Keratinocyte (primary cell): ENCODE data around the gene AKAP13. TPM values are rescaled to one million over a fixed set of nuclear protein-coding genes. Genes with fewer than 3 reads are reported as not detected.

ENCODE experiments used
- DNase-seq: peaks from one replicate; pipeline ENCODE4 v3.0.0-alpha.2; 2011; ENCODE audit warnings: low read depth, missing footprints, low spot score
- FAIRE-seq: peaks from 2 replicates; lab custom pipeline; 2011; peaks lifted over from hg19 to GRCh38; lab: Jason Lieb, UNC
- H2AFZ ChIP-seq: 2 replicates; pipeline ENCODE4 v1.6.0; 2012; ENCODE audit warnings: low read length, control low read depth, inconsistent platforms; ENCODE audit not compliant: control insufficient read depth
- H3K27ac ChIP-seq: 2 replicates; pipeline ENCODE4 v1.5.1; 2011; ENCODE audit warnings: low read length; ENCODE audit not compliant: control insufficient read depth, insufficient read depth
- H3K27me3 ChIP-seq: 3 replicates; pipeline ENCODE4 v1.6.0; 2011; ENCODE audit warnings: low read length; ENCODE audit not compliant: control insufficient read depth, insufficient read depth; ENCODE audit errors: extremely low read depth
- H3K36me3 ChIP-seq, 2 experiments: 2 replicates in 1 of 2; 3 replicates in 1 of 2; pipeline ENCODE4 v1.5.1; 2011; ENCODE audit warnings: low read length in 2 of 2, mild to moderate bottlenecking in 1 of 2; ENCODE audit not compliant: control insufficient read depth in 2 of 2, insufficient read depth in 2 of 2; ENCODE audit errors: extremely low read depth in 1 of 2
- H3K4me1 ChIP-seq: 3 replicates; pipeline ENCODE4 v1.5.1; 2011; ENCODE audit warnings: low read length; ENCODE audit not compliant: control insufficient read depth, insufficient read depth; ENCODE audit errors: extremely low read depth
- H3K4me2 ChIP-seq: 3 replicates; pipeline ENCODE4 v1.6.0; 2011; ENCODE audit warnings: low read depth, low read length; ENCODE audit not compliant: control insufficient read depth, insufficient read depth; ENCODE audit errors: extremely low read depth
- H3K4me3 ChIP-seq, 3 experiments: fragments of 200-600 bp in 1 of 3; sonication (generic) in 1 of 3; 2 replicates in 2 of 3; 3 replicates in 1 of 3; pipeline ENCODE4 v1.5.1; 2011 to 2016; ENCODE audit warnings: low read length in 3 of 3, mild to moderate bottlenecking in 3 of 3, control low read depth in 2 of 3, inconsistent platforms in 1 of 3, low read depth in 1 of 3, mixed read lengths in 1 of 3, mixed run types in 1 of 3, moderate library complexity in 1 of 3; ENCODE audit not compliant: control insufficient read depth in 2 of 3, insufficient read depth in 2 of 3; ENCODE audit errors: extremely low read depth in 1 of 3
- H3K79me2 ChIP-seq: 2 replicates; pipeline ENCODE4 v1.6.0; 2012; ENCODE audit warnings: low read length; ENCODE audit not compliant: control insufficient read depth, insufficient read depth
- H3K9ac ChIP-seq: 3 replicates; pipeline ENCODE4 v1.6.0; 2011; ENCODE audit warnings: low read length; ENCODE audit not compliant: control insufficient read depth, insufficient read depth; ENCODE audit errors: extremely low read depth
- H3K9me1 ChIP-seq: 3 replicates; pipeline ENCODE4 v1.6.0; 2011; ENCODE audit warnings: low read length; ENCODE audit not compliant: control insufficient read depth, insufficient read depth; ENCODE audit errors: extremely low read depth
- H3K9me3 ChIP-seq: 2 replicates; pipeline ENCODE4 v1.5.1; 2012; ENCODE audit warnings: low read depth, low read length; ENCODE audit not compliant: control insufficient read depth
- H4K20me1 ChIP-seq: 3 replicates; pipeline ENCODE4 v1.6.0; 2011; ENCODE audit warnings: low read length; ENCODE audit not compliant: control insufficient read depth, insufficient read depth; ENCODE audit errors: extremely low read depth
- EZH2 ChIP-seq: IDR thresholded peaks from one replicate; pipeline ENCODE4 v1.6.1; 2012; ENCODE audit warnings: inconsistent platforms, mild to moderate bottlenecking, low read length, moderate library complexity
- dilution Hi-C: fragments of 300-500 bp; cut with MboI; formaldehyde crosslinking; loops from one replicate; pipeline ENCODE4 v1.7.0; 2020; ENCODE audit warnings: low sequenced_read_pairs; ENCODE audit not compliant: extremely low pct_ligation_motif_present
- polyA plus RNA-seq, 5 experiments: library from polyadenylated mRNA; depleted of rRNA in 3 of 5; stranded (reverse) in 3 of 5; stranded (forward) in 1 of 5; unstranded in 1 of 5; fragments of >200 nt; gene quantifications; 1 replicate in 1 of 5; 2 replicates in 3 of 5; 3 replicates in 1 of 5; pipeline versions ENCODE4 v1.2.1 to v1.2.3, GENCODE V29; 2011 to 2012; ENCODE audit warnings: missing spikeins in 2 of 5, low read depth in 1 of 5, low replicate concordance in 1 of 5
- TF ChIP-seq, protein P1 (sequence below), 3 experiments: IDR thresholded peaks in 1 of 3; conservative IDR thresholded peaks in 1 of 3; optimal IDR thresholded peaks in 1 of 3; 2 replicates in 2 of 3; 3 replicates in 1 of 3; pipeline versions ENCODE3 to v1.5.1; 2011; ENCODE audit warnings: low read length in 3 of 3, mild to moderate bottlenecking in 3 of 3, moderate library complexity in 2 of 3, control low read depth in 1 of 3, inconsistent platforms in 1 of 3; ENCODE audit not compliant: insufficient read depth in 2 of 3; ENCODE audit errors: extremely low read depth in 1 of 3

AKAP13 gene
- polyA plus RNA-seq, 1 donor (not counting 4 experiments of a cell fraction or from before 2014, with no cell fraction given): 16.7 TPM

DNA sequence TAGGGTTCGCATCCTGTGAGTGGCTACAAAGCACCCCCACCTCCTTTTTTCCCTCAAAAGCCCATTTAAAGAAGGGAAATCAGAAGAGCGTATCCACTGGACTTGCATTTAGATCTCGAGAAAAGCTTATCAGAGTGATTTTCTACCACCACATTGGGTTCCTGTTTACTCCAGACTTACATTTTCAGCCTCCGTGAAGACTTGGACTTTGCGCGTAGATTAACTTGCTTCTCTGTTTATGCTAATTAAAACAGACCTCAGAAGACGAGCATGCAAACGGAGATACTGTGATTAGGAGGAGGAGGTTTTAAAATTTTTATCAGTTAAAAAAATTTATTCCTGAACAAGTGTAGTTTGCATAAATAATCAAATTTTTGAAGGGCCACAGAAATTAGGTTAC, 115.7 kb downstream of the AKAP13 start:
- FAIRE-seq (no peak), DNase-seq (no peak)
- Histone ChIP-seq H3K4me3 (no peak overlapping the region), H3K9me1 (no peaks in the 10 kb centered on the region), H2AFZ (no peak overlapping the region), H3K27me3 (no peaks in the 10 kb centered on the region), H3K4me1 (peaks cover 15% of the 10 kb centered on the region), H3K9ac (no peak overlapping the region), H3K9me3 (no peaks in the 10 kb centered on the region), H3K4me2 (no peak overlapping the region), H3K27ac (no peak overlapping the region), H4K20me1 (no peaks in the 10 kb centered on the region), H3K36me3 (no peaks in the 10 kb centered on the region), H3K79me2 (peaks cover 62% of the 10 kb centered on the region)
- dilution Hi-C loops: no loop called here
- no peak for TF ChIP-seq EZH2
- TF ChIP-seq, protein P1, sequence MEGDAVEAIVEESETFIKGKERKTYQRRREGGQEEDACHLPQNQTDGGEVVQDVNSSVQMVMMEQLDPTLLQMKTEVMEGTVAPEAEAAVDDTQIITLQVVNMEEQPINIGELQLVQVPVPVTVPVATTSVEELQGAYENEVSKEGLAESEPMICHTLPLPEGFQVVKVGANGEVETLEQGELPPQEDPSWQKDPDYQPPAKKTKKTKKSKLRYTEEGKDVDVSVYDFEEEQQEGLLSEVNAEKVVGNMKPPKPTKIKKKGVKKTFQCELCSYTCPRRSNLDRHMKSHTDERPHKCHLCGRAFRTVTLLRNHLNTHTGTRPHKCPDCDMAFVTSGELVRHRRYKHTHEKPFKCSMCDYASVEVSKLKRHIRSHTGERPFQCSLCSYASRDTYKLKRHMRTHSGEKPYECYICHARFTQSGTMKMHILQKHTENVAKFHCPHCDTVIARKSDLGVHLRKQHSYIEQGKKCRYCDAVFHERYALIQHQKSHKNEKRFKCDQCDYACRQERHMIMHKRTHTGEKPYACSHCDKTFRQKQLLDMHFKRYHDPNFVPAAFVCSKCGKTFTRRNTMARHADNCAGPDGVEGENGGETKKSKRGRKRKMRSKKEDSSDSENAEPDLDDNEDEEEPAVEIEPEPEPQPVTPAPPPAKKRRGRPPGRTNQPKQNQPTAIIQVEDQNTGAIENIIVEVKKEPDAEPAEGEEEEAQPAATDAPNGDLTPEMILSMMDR (optimal IDR thresholded peaks at IDR 0.05 in 1 of 3, IDR thresholded peaks at IDR 0.05 in 1 of 3, conservative IDR thresholded peaks at IDR 0.05 in 1 of 3; ENCODE audit: extremely low read depth in 1 of 3, insufficient read depth in 2 of 3, low read length in 3 of 3): no peak

DNA sequence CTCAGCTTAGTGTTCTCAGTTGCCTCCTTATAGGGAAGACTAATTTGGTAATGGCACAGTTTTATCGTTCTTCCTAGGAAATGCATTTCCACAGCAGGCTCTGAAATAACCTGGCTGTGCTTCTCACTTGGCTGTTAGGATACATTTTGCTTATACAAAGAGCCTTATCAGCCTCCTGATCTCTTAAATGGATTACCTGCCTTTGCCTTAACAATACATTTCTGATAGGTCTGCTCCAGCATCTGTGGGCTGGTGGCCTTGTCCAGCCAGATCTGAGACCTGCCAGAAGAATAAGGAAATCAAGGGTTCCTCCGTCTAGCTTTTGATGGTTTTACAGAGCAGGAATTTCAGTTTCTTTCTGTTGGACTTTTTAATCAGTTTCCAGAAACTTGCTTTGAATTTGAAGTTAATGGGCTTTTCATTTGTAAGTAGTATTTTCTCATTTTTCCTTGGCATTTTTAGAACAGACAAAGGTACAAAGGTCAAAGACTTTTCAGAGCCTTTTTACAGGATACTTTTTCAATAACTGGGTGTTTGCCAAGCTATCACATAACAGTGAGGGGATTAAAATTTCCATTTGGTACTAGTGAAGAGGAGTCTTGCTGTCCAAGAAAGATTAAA, 116.3 kb downstream of the AKAP13 start:
- dilution Hi-C loops: no loop called here
- no peak overlapping the region for H3K9ac ChIP-seq
- H2AFZ ChIP-seq: no peak overlapping the region
- DNase-seq: no peak
- H4K20me1 ChIP-seq: no peaks in the 10 kb centered on the region
- no peaks in the 10 kb centered on the region for H3K9me1 ChIP-seq
- peaks cover 15% of the 10 kb centered on the region for H3K4me1 ChIP-seq
- H3K36me3 ChIP-seq: no peaks in the 10 kb centered on the region
- peak; percentile 36 for FAIRE-seq
- H3K9me3 ChIP-seq: no peaks in the 10 kb centered on the region
- H3K27ac ChIP-seq: no peak overlapping the region
- peaks cover 63% of the 10 kb centered on the region for H3K79me2 ChIP-seq
- H3K4me2 ChIP-seq: no peak overlapping the region
- H3K27me3 ChIP-seq: no peaks in the 10 kb centered on the region
- no peak overlapping the region for H3K4me3 ChIP-seq
- TF ChIP-seq EZH2: no peak
- TF ChIP-seq, protein P1 (optimal IDR thresholded peaks at IDR 0.05 in 1 of 3, IDR thresholded peaks at IDR 0.05 in 1 of 3, conservative IDR thresholded peaks at IDR 0.05 in 1 of 3; ENCODE audit: extremely low read depth in 1 of 3, insufficient read depth in 2 of 3, low read length in 3 of 3): no peak
